Endothelial cell of umbilical vein (primary cell): Measurements from ENCODE around the gene RNF126. TPM values are rescaled to one million over a fixed set of nuclear protein-coding genes. Genes with fewer than 3 reads are reported as not detected.
"Not testable (repeated sequence)": the region's sequence is repeated elsewhere in the genome, so short reads cannot be mapped to it uniquely, and the experiment has no call there.

Experiments
- BruUV-seq: library from RNA; stranded (reverse); fragments of 400-500 nt; replicated peaks from 2 replicates; lab custom pipeline; 2021; lab: Mats Ljungman, UMichigan
- CTCF ChIA-PET: fragments of 300-600, 350-600 bp; sonication (Branson Sonifier 250); formaldehyde crosslinking; loops from one replicate; lab custom pipeline; 2021; ENCODE audit warnings: antibody characterized with exemption, inconsistent platforms; lab: Charles Lee
- POLR2A ChIA-PET: fragments of 300-600, 350-600 bp; sonication (Branson Sonifier 250); formaldehyde crosslinking; loops from one replicate; lab custom pipeline; 2021; ENCODE audit warnings: antibody characterized with exemption, inconsistent platforms; lab: Charles Lee
- DNase-seq: peaks from one replicate; pipeline ENCODE4 v3.0.0-alpha.2; 2011; ENCODE audit warnings: low read depth, low spot score
- FAIRE-seq: peaks from 2 replicates; lab custom pipeline; 2011; peaks lifted over from hg19 to GRCh38; lab: Jason Lieb, UNC
- H2AFZ ChIP-seq: 2 replicates; pipeline ENCODE4 v1.6.0; 2012; ENCODE audit warnings: low read depth, low read length, control low read depth, inconsistent platforms
- H3K27ac ChIP-seq: 2 replicates; pipeline ENCODE4 v1.5.1; 2011; ENCODE audit warnings: low read depth, mild to moderate bottlenecking, control low read depth, low read length, moderate library complexity; ENCODE audit not compliant: insufficient read depth
- H3K27me3 ChIP-seq, 2 experiments: 2 replicates each; pipeline versions ENCODE4 v1.6.0 to v1.6.1; 2011; ENCODE audit warnings: low read length in 2 of 2, mixed read lengths in 1 of 2; ENCODE audit not compliant: control insufficient read depth in 2 of 2, insufficient read depth in 2 of 2
- H3K36me3 ChIP-seq, 2 experiments: 2 replicates in 1 of 2; 3 replicates in 1 of 2; pipeline ENCODE4 v1.5.1; 2011; ENCODE audit warnings: low read length in 2 of 2, mild to moderate bottlenecking in 1 of 2, moderate library complexity in 1 of 2; ENCODE audit not compliant: control insufficient read depth in 2 of 2, insufficient read depth in 2 of 2; ENCODE audit errors: extremely low read depth in 1 of 2
- H3K4me1 ChIP-seq: 3 replicates; pipeline ENCODE4 v1.5.1; 2011; ENCODE audit warnings: mild to moderate bottlenecking, low read length; ENCODE audit not compliant: control insufficient read depth, insufficient read depth; ENCODE audit errors: extremely low read depth
- H3K4me2 ChIP-seq: 2 replicates; pipeline ENCODE4 v1.6.1; 2011; ENCODE audit warnings: low read length, control low read depth, mixed read lengths; ENCODE audit not compliant: insufficient read depth
- H3K4me3 ChIP-seq, 3 experiments: fragments of 200-600 bp in 1 of 3; sonication (generic), shearing (Covaris generic) in 1 of 3; replicated peaks in 1 of 3; 2 replicates each; pipeline ENCODE4 v1.5.1; 2011 to 2016; ENCODE audit warnings: control low read depth in 3 of 3, low read length in 3 of 3, mild to moderate bottlenecking in 2 of 3, inconsistent platforms in 1 of 3, low read depth in 1 of 3, moderate library complexity in 1 of 3; ENCODE audit not compliant: insufficient read depth in 1 of 3
- H3K79me2 ChIP-seq: 2 replicates; pipeline ENCODE4 v1.6.0; 2012; ENCODE audit warnings: low read length, inconsistent platforms; ENCODE audit not compliant: control insufficient read depth, insufficient read depth
- H3K9ac ChIP-seq: replicated peaks from 2 replicates; pipeline ENCODE3; 2011; ENCODE audit warnings: low read length, control low read depth; ENCODE audit not compliant: insufficient read depth; ENCODE audit errors: extremely low read depth
- H3K9me1 ChIP-seq: replicated peaks from 3 replicates; pipeline ENCODE4 v1.6.0; 2011; ENCODE audit warnings: mild to moderate bottlenecking, low read length; ENCODE audit not compliant: control insufficient read depth, insufficient read depth; ENCODE audit errors: extremely low read depth
- H3K9me3 ChIP-seq: replicated peaks from 2 replicates; pipeline ENCODE4 v1.5.1; 2012; ENCODE audit warnings: low read length, inconsistent platforms; ENCODE audit not compliant: control insufficient read depth, insufficient read depth
- H4K20me1 ChIP-seq: replicated peaks from 2 replicates; pipeline ENCODE3; 2011; ENCODE audit warnings: mild to moderate bottlenecking, low read length; ENCODE audit not compliant: control insufficient read depth, insufficient read depth; ENCODE audit errors: extremely low read depth
- EZH2 ChIP-seq: IDR thresholded peaks from 2 replicates; pipeline ENCODE4 v1.6.1; 2012; ENCODE audit warnings: borderline replicate concordance, low read depth, mild to moderate bottlenecking, moderate library complexity, low read length, inconsistent platforms; ENCODE audit not compliant: severe bottlenecking
- GATA2 ChIP-seq: IDR thresholded peaks from 2 replicates; pipeline ENCODE4 v1.7.0; 2011; ENCODE audit warnings: low read depth, mild to moderate bottlenecking, moderate library complexity, mixed read lengths, low read length; ENCODE audit not compliant: insufficient read length, insufficient read depth
- JUN ChIP-seq: IDR thresholded peaks from 2 replicates; pipeline ENCODE4 v1.6.1; 2011; ENCODE audit warnings: borderline replicate concordance, low read depth; ENCODE audit not compliant: insufficient read length, insufficient read depth
- dilution Hi-C: fragments of 300-500 bp; cut with MboI; formaldehyde crosslinking; loops from one replicate; pipeline ENCODE4 v1.15.0; 2019; ENCODE audit warnings: low sequenced_read_pairs; ENCODE audit not compliant: extremely low pct_ligation_motif_present
- intact Hi-C: fragments of 100-400 bp; cut with micrococcal nuclease; formaldehyde crosslinking; loops from one replicate; pipeline ENCODE4 v1.10.0; 2022
- polyA plus RNA-seq, 4 experiments: library from polyadenylated mRNA; depleted of rRNA in 3 of 4; stranded (reverse) in 3 of 4; unstranded in 1 of 4; fragments of >200 nt; gene quantifications; 2 replicates each; pipeline versions ENCODE4 v1.2.1 to v1.2.3, GENCODE V29; 2011 to 2012; ENCODE audit warnings: missing spikeins in 1 of 4
- total RNA-seq: library from RNA; stranded (reverse); gene quantifications from 2 replicates; pipeline ENCODE4 v1.2.3, GENCODE V29; 2021
- TF ChIP-seq, protein P1 (sequence below): IDR thresholded peaks from 2 replicates; pipeline ENCODE4 v1.6.1; 2011; ENCODE audit not compliant: insufficient read depth, insufficient read length

Gene RNF126
- total and polyA plus RNA-seq, 2 donors (not counting 3 experiments of a cell fraction or from before 2014, with no cell fraction given), result 19.2 to 61.3 TPM

- intact Hi-C loops (no loop called here), dilution Hi-C loops (no loop called here)
- Histone ChIP-seq H2AFZ (no peak overlapping the region), H3K4me2 (no peak overlapping the region), H3K4me3 (no peak overlapping the region), H3K9me1 (no peaks in the 10 kb centered on the region), H4K20me1 (no peaks in the 10 kb centered on the region), H3K4me1 (no peaks in the 10 kb centered on the region), H3K9me3 (no peaks in the 10 kb centered on the region), H3K9ac (no peak overlapping the region), H3K27me3 (no peaks in the 10 kb centered on the region), H3K27ac (no peak overlapping the region), H3K36me3 (peaks cover 3 to 32% of the 10 kb centered on the region in 2 experiments), H3K79me2 (no peaks in the 10 kb centered on the region)
- FAIRE-seq (no peak), DNase-seq (no peak)
- CTCF ChIA-PET, result no interaction called here
- TF ChIP-seq, protein P1, sequence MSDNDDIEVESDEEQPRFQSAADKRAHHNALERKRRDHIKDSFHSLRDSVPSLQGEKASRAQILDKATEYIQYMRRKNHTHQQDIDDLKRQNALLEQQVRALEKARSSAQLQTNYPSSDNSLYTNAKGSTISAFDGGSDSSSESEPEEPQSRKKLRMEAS, result no peak
- no peak for TF ChIP-seq JUN
- no peak for TF ChIP-seq GATA2
- TF ChIP-seq EZH2, result no peak
- BruUV-seq, result no TSS peak
- POLR2A ChIA-PET, result no interaction called here
Observed at GRCh38 chr19:621819-622218, 41.2 kb downstream of the RNF126 start.

GRCh38 chr19:621191-621590 lies 41.8 kb downstream of the RNF126 start:
- intact Hi-C loops, BruUV-seq, H2AFZ ChIP-seq, FAIRE-seq, CTCF ChIA-PET, H3K4me2 ChIP-seq, H3K9me1 ChIP-seq, H3K4me1 ChIP-seq, H3K27me3 ChIP-seq, DNase-seq, H3K79me2 ChIP-seq, H4K20me1 ChIP-seq, dilution Hi-C loops, H3K4me3 ChIP-seq, POLR2A ChIA-PET, H3K27ac ChIP-seq, H3K9ac ChIP-seq, H3K9me3 ChIP-seq: not testable (repeated sequence)
- peaks cover 3 to 32% of the 10 kb centered on the region in 2 experiments for H3K36me3 ChIP-seq
